Activated CD8-positive, alpha-beta memory T cell treated with anti-CD3 and anti-CD28 coated beads for 1 hour (primary cell): ENCODE measurements around the gene NXPH4.

Source experiments
- DNase-seq, 2 donors: peaks; one replicate each; pipeline ENCODE4 v3.0.0-alpha.2; 2020; ENCODE audit warnings: low read depth in 1 of 2; ENCODE audit errors: extremely low read depth in 1 of 2

The NXPH4 gene

DNA sequence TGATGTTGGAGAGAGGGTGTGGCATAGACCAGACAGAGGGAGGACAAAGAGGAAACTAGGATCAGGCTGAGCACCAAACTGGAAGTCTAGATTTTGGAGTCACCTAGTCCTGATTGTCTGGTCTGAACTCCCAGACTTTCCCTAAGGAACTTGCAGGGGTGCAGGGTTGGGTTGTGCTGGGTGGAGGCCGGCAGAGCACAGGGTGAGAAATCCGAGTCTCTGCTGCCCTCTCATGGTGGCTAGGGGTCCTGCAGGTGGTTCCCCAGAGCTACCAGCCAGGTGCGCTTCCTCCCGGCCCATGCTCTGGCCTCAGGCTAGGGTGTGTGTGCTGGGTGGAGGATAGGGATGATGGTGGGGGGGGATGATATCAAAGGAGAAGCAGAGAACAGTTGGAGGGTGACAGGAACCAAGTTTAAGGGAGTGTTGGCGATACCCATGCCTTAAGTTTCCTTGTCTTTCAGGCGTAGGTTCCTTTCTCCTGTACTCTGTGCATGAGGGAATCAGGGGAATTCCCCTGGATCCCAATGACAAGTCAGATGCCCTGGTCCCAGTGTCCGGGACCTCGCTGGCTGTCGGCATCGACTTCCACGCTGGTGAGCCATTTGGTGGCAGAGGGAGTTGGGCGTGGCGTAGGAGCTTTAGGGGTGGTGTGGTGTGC, 33.5 kb upstream of the NXPH4 start:
- DNase-seq: peak; percentile 41 to 62

DNA sequence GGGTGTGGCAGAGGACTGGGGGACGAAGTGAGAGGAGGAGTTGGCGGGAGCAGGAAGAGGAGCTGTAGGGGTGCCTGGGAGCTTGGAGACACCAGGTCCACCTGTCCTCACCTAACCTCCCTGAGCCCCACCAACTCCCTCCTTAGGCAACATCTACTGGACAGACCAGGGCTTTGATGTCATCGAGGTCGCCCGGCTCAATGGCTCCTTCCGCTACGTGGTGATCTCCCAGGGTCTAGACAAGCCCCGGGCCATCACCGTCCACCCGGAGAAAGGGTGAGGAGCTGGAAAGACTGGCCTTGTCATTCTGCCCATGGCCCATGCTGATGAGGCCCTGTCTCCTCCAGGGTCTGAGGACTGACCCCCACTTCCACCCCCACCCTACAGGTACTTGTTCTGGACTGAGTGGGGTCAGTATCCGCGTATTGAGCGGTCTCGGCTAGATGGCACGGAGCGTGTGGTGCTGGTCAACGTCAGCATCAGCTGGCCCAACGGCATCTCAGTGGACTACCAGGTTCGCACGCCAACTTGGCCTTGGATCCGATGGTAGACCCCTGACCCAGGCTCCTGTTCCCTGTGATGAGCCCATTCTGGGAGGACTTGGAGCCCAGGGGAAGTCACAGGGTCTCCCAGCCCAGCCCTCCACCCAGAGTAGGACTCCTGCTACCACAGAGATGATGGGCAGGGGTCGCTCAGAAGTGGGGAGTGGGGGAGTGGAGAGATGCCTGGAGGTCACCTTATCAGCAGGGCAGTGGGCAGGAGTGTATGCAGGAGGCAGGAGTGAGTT, 32.5 kb upstream of the NXPH4 start:
- no peak for DNase-seq

DNA sequence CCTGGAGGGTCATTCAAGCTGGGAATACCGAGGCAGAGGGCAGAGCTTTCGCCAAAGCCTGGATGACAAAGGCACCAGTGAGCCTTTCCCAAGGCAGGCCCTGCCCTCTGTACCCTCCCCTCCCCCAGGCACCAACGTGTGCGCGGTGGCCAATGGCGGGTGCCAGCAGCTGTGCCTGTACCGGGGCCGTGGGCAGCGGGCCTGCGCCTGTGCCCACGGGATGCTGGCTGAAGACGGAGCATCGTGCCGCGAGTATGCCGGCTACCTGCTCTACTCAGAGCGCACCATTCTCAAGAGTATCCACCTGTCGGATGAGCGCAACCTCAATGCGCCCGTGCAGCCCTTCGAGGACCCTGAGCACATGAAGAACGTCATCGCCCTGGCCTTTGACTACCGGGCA, 31.2 kb upstream of the NXPH4 start:
- DNase-seq: no peak

DNA sequence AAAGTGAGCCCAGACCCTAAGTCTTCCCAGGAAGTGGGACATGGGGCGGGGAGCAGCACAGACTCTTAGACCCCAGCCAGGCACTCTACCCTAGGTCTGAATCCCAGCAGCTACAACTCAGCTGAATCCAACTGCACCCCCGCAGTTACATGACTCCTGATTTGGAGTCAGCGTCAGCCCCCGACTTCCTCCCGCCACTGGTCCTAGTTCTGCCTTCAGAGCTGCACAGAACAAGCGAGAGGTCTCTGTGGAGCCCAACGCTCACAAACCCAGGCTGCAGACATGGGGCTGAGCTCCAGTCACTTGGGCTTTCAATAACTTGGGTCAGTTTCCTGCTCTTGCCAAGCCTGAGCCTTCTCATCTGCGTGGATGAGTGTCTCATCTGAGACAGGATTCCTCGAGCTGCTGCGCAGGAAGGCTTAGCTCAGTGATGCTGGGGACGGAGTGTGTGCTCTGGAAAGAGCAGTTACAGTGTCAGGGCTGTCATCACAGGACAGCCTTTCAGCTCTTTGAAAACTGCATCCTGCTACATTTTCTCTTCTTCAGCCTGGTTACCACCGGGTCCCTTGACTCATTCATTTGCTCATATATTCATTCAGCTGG, 30.6 kb upstream of the NXPH4 start:
- no peak for DNase-seq

DNA sequence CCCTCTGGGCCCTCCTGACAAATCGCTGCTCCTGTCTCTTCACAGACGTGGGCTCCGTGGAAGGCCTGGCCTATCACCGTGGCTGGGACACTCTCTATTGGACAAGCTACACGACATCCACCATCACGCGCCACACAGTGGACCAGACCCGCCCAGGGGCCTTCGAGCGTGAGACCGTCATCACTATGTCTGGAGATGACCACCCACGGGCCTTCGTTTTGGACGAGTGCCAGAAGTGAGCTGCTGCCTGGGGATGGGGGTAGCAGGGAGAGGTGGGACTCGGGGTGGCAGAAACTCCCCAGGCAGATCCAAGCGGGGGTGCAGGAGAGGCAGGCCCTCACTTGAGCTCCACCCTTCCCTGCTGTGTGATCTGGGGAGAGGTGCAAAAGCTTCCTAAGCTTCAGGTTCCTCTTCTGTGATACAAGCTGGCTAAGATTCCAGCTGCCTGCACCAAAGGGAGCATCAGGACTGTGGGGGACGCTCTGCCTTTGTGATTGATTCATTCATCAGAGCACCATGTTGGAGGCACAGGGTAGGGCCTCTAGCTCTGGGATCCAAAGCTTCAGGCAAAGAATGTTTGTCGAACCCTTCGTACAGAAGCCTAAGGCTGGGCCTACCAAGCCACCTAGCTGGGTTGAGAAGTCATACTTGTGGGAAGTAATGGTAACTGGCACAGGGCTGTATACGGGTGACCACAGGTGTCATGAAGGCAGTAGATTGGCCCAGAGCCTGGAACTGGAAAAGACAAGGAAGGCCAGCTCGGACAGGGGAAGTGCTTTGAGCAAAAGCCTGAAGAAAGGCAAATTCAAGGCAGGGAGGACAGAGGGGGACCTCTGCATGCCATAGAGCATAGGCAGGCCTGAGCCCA, 29.1 kb upstream of the NXPH4 start:
- DNase-seq: no peak

DNA sequence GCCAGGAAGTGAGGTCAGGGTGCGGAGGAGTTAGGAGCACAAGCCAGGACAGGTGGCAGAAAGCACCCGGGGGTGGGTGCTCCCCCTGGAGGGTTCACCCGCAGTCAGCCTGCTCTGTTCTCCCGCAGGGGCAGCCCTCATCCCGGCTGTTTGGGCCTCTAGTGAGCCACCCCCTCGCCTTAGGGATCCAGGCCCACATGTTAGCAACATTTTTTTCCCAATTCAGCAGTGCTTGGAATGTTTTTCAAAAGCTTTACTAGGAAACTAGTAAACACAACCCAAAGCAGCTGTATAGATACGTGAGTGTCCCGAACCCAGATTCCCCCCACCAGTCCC, 28.5 kb upstream of the NXPH4 start:
- DNase-seq: no peak

DNA sequence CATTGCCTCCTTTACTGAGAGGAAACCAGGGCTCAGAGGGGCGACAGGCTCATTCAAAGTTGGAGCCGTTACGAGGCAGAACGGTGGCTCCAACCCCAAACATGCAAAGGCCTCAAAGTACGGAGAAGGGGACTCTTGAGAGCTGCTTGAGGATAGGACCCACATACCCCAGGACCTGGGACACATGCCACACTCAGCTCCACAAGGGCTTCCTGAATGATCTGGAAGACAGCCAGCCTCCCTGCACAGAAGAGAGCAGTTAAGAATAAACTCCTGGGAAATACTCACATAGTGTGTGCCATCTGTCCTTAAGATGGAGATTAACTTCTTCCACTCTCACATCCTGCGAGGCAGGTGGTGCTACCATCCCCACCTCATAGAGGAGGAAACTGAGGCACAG, 26.6 kb upstream of the NXPH4 start:
- DNase-seq: no peak

DNA sequence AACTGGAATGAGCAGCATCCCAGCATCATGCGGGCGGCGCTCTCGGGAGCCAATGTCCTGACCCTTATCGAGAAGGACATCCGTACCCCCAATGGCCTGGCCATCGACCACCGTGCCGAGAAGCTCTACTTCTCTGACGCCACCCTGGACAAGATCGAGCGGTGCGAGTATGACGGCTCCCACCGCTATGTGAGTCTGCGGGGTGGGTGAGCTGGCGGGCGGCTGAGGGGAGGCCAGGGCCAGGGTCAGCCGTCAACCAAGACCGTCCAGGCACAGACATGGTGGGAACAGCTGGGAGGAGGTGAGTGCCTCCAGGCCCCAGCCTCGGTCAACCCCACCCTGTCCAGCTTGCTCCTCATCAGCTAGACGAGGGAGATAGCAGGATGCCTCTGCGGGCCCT, 25.8 kb upstream of the NXPH4 start:
- no peak for DNase-seq

DNA sequence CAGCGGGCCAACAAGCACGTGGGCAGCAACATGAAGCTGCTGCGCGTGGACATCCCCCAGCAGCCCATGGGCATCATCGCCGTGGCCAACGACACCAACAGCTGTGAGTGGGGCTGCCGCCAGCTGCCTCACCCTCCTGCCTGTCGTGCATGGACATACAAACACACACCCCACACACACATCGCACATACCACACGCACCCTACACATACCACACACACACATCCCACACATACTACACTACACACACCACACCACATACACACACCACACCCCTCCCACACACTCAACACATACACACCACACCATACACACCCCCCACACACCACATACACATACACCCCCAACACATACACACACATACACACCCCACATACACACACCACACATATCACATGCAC, 25.2 kb upstream of the NXPH4 start:
- DNase-seq: no peak

DNA sequence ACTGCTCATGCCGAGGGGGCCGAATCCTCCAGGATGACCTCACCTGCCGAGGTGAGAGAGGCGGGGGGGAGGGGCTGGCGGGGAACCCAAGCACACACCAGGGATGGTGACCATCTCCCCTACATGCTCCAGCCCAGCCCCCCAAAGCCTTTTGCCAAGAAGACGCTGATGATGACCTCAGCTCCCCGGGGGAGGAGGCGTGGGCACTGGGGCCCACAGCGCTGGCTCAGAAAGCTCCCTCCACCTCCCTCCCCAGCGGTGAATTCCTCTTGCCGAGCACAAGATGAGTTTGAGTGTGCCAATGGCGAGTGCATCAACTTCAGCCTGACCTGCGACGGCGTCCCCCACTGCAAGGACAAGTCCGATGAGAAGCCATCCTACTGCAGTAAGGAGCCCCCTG, 23.7 kb upstream of the NXPH4 start:
- no peak for DNase-seq

DNA sequence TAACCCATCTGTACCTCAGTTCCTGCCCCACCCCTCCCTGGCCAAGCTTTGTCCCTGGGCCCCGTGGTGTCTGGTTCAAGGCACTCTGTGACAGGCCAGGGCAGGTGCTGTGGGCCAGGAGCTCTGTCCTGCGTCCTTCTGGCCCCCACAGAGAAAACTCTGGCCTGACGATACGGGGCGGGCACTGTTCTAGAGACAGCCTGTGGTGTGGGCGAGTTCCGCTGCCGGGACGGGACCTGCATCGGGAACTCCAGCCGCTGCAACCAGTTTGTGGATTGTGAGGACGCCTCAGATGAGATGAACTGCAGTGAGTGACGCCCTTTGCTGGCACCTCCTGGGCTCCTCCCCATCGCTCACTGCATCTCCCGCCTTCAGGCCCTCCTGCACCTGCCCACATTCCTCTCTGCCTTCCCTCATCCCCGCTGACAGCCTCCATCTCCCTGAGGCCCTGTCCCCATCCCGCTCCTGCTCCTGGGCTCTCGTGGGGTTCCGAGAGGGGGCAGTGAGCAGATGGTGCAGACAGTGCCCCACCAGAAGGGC, 22.8 kb upstream of the NXPH4 start:
- no peak for DNase-seq

DNA sequence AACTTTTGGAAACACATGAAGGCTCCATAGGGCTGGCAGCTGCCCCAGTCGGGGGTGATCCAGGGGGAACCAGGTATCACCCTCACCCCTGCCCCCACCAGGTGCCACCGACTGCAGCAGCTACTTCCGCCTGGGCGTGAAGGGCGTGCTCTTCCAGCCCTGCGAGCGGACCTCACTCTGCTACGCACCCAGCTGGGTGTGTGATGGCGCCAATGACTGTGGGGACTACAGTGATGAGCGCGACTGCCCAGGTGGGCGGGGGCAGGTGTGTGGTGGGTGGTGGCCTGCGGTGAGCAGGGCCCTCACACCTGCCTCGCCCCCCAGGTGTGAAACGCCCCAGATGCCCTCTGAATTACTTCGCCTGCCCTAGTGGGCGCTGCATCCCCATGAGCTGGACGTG, 22.3 kb upstream of the NXPH4 start:
- no peak for DNase-seq

DNA sequence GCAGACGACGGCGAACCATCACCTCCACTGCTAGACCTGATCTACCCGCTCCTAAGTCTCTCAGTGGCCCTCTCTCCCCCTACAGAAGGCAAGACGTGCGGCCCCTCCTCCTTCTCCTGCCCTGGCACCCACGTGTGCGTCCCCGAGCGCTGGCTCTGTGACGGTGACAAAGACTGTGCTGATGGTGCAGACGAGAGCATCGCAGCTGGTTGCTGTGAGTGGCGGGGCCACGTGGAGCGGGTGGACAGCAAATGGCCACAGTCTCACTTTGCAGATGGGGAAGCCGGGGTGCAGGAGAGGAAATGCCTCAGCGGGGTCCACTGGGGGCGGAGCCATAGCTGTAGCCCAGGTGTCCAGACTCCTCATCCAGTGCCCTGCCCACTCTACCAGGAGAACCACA, 21.4 kb upstream of the NXPH4 start:
- no peak for DNase-seq

DNA sequence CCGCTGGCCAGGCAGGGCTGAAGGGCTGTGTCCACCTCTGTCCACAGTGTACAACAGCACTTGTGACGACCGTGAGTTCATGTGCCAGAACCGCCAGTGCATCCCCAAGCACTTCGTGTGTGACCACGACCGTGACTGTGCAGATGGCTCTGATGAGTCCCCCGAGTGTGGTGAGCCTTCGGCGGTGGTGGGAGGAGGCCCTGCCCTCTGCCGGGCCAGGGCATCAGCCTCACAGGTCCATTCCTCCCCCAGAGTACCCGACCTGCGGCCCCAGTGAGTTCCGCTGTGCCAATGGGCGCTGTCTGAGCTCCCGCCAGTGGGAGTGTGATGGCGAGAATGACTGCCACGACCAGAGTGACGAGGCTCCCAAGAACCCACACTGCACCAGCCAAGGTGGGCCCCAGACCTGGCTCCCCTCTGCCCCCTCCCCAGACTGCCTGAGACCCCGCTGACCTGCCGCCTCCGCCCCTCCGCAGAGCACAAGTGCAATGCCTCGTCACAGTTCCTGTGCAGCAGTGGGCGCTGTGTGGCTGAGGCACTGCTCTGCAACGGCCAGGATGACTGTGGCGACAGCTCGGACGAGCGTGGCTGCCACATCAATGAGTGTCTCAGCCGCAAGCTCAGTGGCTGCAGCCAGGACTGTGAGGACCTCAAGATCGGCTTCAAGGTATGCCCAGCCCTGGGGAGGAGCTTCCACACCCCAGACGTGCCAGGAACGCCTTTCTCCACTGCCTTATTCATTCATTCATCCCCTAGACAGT, 20.8 kb upstream of the NXPH4 start:
- no peak for DNase-seq

DNA sequence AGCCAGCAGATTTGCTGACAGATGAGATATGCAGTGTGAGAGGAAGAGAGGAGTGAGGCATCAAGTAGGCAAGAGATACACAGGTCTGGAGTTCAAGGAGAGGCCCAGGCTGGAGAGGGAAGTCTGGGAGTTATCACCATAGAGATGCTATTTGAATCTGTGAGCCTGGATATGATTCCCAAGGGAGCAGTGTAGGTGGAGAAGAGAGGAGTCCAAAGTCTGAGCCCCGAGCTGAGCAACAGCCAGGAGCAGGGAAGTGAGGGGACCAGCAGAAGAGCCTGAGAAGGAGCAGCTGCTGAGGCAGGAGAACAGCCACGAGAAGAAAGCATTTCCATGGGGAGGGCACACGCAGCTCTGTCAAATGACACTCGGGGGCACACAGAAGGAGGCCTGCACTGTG, 20.2 kb upstream of the NXPH4 start:
- no peak for DNase-seq

DNA sequence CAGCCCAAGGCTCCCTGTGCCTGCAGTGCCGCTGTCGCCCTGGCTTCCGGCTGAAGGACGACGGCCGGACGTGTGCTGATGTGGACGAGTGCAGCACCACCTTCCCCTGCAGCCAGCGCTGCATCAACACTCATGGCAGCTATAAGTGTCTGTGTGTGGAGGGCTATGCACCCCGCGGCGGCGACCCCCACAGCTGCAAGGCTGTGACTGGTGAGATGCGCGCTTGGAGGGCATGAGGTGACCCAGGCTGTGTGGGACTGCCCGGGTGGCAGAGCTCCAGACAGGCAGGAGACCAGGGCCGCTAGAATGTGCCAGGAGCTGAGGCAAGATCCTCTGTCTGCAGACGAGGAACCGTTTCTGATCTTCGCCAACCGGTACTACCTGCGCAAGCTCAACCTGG, 19.6 kb upstream of the NXPH4 start:
- DNase-seq: no peak

DNA sequence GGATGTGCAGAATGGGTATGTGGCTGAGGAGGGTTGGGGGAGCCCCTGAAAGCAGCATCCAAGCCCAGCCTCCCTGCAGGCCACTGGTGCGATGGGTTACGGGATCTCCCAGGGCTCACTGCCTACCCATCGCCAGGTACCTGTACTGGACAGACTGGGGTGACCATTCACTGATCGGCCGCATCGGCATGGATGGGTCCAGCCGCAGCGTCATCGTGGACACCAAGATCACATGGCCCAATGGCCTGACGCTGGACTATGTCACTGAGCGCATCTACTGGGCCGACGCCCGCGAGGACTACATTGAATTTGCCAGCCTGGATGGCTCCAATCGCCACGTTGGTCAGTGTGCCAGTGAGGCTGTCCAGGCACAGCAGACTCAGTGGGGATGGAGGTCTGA, 18.3 kb upstream of the NXPH4 start:
- no peak for DNase-seq

DNA sequence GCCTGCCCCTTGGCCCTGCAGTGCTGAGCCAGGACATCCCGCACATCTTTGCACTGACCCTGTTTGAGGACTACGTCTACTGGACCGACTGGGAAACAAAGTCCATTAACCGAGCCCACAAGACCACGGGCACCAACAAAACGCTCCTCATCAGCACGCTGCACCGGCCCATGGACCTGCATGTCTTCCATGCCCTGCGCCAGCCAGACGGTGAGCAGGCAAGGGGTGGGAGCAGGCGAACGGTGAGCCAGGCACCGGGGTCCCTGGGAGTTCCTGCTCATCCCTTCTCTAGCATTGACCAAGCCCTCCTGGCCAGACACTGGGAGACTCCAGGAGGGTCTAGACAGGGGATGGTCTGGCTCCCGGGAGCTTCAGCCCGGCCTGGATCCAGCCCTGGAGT, 17.4 kb upstream of the NXPH4 start:
- no peak for DNase-seq

DNA sequence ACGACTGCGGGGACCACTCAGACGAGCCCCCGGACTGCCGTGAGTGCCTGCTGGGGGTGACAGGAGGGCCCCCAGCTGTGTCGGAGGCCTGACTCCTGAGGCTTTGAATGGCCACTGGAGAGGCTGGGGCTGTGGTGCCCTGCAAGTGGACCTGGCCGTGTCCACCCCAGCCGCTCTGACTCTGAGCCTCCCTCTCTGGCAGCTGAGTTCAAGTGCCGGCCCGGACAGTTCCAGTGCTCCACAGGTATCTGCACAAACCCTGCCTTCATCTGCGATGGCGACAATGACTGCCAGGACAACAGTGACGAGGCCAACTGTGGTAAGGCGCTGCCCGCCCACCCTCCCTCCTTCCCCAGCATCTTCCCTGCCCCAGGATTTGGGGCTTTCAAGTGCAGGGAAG, 16.1 kb upstream of the NXPH4 start:
- DNase-seq: no peak

DNA sequence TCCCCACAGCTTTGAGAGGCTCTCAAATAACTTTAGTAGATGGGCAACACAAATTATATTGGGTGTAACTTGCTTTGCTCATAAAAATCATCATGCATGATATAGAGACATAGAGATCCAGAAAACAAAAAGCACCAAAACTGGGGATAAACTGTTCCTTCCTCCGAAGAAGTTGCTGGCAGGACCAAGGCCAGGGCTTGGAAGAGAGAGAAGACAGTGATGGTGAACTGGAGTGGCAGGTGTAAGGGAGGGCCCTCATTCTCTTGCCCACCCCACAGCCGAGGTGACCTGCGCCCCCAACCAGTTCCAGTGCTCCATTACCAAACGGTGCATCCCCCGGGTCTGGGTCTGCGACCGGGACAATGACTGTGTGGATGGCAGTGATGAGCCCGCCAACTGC, 15.4 kb upstream of the NXPH4 start:
- no peak for DNase-seq

DNA sequence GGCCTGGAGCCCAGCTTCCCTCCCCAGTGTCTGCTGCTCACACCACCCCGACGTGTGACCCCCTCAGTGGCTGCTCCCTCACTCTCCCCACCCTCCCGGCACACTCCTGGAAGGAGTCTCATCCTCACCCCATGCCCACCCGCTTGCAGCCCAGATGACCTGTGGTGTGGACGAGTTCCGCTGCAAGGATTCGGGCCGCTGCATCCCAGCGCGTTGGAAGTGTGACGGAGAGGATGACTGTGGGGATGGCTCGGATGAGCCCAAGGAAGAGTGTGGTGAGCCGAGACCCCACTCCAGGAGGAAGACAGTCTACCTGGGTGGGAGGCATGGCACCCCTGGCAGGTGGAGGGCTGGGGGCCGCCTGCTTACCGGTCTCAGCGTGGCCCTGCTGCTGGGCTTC, 15.0 kb upstream of the NXPH4 start:
- DNase-seq: no peak
